ENCODE measurements around the gene ASAP3.

Gene ASAP3

DNA sequence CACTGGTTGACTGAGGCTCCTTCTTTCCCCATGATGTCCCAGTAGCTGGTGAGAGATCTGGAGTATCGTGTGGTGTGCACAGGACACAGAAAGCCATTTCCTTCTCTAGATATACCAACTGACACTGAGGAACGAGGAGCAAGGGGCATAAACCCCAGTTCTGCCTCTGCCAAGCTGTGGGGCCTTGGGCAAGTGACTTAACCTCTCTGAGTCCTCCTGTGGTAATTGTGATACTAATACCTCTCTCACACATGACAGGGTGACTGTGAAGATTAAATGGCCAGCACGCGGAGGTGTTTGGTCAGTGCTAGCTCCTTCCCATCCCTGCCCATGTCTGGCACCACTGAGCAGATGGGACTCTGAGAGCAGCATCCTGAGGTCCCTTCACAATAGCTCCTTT lies 33.1 kb downstream of the ASAP3 start:
- no peak for DNase-seq (ENCODE audit: low read depth in 1 of 2, low spot score in 1 of 2)

DNA sequence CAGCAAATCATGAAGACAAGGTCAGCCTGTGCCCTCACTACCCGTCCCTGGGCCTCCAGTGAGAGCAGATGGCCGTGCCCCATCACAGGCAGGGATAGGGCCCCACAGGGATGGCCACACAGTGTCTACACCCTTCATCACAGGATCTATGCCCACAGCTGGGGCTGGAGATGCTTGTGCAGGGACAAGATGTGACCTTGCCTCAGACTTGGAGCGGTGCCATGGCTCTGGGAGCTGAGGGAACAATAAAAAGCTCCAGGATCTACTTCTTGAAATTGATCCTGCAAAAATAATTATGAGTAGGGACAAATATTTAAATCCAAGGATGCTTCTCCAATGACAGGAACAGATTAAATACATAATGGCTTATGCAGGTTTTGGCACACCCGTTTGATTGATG lies 34.0 kb downstream of the ASAP3 start:
- DNase-seq (ENCODE audit: low read depth in 1 of 2, low spot score in 1 of 2): no peak

DNA sequence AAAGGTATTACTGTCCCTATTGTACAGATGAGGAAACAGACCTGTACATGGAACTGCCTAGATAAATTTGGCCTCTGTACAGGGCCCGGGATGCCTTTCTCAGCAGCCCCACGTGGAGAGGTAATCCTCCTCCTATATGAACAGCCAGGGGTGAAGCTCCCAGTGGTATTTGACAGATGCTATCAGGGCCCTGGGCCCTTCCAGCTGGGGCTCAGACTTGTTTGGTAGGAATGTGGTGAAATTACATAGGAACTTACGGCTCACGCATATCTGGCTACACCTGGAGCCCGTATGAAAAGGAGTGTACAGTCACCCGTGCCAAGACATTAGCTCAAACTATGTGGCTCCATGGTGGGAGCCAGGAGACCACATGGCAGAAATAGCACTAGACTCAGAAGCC lies 34.7 kb downstream of the ASAP3 start:
- no peak for DNase-seq (ENCODE audit: low read depth in 1 of 2, low spot score in 1 of 2)

DNA sequence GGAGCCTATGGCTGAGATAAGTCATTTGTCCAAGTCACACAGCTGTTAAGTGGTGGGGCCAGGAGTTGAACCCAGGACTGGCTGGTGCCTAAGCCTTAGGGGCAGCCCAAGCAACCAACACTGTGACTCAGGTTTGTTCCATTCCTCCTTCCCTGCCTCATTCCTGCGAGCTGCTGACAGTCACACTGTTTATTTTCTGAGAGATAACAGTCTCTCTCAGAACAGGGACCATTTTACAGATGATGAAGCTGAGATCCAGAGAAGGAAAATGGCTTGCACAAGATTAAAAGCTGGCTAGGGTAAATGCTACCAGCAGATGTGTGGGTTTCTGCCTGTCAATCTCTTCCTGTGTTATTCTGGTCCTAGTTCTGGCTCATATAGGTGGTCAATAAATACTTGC lies 35.1 kb downstream of the ASAP3 start:
- DNase-seq (ENCODE audit: low read depth in 1 of 2, low spot score in 1 of 2): no peak

DNA sequence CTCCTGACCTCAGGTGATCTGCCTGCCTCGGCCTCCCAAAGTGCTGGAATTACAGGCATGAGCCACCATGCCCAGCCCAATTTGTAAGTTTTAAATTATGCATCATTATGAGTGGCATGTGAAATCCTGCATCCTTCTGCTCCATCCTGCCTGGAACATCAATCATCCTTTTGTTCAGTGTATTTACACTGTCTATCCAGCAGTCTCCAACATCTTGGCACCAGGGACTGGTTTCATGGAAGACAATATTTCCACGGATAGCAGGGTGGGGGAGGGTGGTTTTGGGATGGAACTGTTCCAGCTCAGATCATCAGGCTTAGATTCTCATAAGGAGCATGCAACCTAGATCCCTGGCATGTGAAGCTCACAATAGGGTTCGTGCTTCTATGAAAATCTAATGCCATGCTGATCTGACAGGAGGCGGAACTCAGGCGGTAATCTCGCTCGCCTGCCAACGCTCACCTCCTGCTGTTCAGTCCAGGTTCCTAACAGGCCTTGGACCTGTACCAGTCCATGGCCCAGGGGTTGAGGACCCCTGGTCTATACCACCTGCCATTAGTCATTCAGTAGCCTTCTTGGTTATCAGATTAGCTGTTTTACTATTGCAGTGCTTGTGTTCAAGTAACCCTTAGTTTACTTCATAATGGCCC lies 37.2 kb downstream of the ASAP3 start:
- no peak for DNase-seq (ENCODE audit: low read depth in 1 of 2, low spot score in 1 of 2)

DNA sequence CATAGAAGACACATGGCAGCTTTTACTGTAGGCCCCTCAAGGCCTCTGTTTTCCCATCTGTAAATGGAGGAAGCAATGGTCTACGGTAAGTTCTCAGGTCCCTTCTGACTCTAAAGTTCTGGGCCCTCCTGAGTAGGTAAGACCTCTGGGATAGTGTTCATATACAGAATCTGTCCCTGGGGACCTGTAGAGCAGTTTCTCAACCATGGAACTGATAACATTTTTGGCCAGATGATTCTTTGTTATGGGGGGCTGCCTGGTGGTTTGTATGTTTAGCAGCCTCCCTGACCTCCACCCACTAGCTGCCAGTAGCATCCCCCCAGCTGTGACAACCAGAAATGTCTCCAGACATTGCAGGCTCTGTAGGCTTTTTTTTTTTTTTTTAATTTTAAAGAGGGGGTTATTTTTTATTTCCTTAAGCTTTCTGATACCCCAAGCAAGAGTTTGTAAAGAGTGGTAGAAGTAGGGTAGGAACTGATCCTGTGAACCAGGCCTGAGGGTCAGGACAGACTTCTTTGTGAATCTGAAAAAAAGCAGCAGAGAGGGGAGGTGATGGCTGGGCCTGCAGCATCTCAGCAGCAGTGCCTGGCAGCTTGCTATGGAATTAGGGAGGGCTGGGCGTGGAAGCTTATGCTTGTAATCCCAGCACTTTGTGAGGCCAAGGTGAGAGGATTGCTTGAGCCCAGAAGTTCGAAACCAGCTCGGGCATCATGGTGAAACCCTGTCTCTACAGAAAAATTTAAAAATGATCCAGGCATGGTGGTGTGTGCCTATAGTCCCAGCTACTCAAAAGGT lies 39.2 kb downstream of the ASAP3 start:
- no peak for DNase-seq (ENCODE audit: low read depth in 1 of 2, low spot score in 1 of 2)

DNA sequence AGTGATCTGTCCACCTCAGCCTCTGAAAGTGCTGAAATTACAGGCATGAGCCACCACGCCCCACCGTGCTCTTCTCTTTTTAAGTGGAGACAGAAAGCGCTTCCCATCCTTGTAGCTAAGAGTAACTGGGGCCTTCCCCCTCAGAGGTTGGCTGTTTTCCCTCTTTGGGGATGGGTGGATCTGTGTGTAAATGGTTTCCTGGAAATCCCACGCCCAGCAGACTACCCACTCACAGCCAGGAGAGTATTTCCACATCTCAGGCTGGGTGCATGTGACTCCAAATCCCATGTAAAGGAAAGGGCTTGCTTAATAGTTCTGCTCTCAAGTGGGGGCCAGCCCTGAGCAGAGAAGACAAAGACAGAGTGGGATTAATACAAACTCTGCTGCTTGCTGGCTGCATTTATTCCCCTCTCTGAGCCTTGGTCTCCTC lies 39.9 kb downstream of the ASAP3 start:
- DNase-seq (ENCODE audit: low read depth in 1 of 2, low spot score in 1 of 2): no peak

DNA sequence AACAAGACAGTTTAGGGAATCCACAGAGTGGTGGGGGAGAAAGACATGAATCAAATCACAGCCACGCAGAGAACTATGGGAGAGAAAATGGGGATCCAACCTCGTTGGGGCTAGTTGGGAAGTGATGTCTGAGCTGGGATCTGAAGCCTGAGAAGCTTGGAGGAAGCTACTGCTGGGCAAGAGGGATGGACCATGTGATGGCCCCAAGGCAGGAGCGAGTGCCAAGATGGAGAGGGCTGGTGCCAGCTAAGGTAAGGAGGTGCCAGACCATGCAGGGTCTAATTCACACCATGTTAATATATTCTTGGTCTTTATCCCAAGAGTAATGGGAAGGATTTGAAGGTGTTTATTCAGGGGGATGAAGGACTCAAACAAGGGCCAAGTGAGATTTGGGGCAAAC lies 41.2 kb downstream of the ASAP3 start:
- DNase-seq (ENCODE audit: low read depth in 1 of 2, low spot score in 1 of 2): no peak

DNA sequence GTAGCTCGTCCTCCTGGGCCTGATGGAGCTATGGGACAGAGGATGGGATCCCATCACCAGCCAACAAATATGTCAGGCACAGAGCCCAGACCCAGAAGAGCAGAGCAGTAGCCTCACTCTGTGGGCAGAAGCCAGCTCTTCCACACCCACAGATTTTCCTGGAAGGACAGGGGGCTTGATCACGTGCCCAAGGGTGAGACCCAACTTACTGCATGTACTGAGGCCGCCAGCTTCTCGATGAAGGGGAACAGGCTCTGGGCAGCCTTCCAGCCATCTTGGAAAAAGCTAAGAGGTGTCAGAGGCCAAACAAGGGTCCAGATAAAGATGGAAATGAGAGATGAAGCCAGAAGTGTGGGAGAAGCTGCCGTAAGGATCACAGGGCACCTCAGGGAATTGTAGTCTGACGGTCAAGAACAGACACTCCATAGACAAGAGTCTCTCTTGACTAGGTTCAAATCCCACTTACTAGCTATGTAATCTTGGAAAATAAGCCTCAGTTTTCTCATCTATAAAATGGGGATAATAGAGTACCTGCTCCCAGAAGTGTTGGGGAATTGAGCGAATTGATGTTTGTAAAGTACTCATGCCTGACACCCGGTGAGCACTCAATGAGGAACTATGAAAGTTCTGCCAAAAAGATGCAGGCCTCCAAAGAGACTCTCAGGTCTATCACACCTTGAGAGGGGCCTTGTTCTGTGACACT lies 42.4 kb downstream of the ASAP3 start:
- no peak for DNase-seq (ENCODE audit: low read depth in 1 of 2, low spot score in 1 of 2)

DNA sequence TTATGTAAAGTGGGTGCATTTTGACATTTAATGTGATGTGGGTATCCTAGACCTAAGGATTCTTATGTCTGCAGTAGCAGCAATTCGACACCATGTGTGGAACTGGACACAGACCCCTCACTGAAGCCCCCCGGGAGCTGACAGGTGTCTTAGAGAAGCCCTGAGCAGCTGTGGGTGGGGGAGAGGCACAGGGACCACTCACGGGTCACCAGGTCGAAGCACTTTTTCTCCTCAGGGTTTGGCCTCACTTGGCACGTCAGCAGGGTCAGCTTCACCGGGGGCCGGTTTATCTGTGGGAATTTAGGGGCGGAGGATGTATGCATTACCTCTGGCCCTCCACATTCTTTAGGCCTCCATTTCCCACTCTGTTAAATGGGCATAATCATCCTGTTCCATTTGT lies 45.4 kb downstream of the ASAP3 start:
- no peak for DNase-seq (ENCODE audit: low read depth in 1 of 2, low spot score in 1 of 2)

DNA sequence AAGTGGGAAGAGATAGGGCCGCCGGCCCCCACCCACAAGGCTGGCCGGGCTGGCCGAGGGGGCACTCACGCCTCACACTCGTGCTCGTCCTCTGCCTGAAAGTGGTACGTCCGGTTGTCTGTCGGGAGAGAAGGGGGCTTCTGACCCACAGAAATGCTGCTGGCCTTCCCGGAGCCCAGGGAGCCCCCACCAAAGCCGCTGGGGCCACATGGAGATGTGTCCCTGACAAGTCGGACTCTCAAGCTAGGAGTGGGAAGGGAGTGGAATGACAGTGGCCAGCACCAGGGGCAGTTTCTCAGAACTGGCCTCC lies 46.7 kb downstream of the ASAP3 start:
- DNase-seq (ENCODE audit: low read depth in 1 of 2, low spot score in 1 of 2): no peak

DNA sequence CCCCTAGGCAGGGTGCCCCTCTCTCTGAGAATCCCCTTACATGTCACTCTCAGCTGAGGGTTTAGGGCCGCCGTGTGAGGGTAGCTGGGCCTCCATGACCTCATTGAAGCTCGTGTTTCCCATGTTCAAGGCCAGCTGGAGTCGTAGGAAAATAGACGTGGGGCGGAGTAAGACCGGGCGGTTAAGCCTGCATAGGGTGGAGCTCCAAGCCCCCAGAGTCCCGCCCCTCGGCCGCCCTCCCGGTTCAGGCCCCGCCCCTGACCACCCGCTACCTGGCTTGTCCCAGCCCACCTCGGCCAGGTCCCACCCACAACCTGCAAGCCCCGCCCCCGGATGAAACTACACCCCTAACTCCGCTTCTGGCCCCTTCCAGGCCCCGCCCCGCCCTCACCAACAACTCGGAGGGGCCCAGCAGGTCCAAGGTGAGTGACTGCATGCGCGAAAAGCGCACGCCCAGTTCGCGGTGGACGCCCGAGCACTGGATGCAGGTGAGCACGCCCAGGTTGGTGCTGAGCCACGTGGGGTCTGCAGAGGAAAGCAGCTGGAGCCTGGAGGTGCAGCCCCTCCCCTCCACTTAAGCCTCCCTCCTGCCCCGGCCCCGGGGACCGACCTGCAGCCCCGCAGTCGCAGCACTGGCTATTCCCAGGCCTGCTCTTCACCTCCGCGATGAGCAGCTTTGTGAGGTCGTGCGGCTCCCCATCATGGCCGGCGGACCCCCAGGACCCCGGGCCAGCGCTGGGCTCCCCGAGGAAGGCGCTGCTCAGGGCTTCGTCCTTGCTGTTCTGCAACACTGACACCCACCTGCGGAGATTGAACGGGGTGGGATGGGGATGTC lies 47.2 kb downstream of the ASAP3 start:
- DNase-seq (ENCODE audit: low read depth in 1 of 2, low spot score in 1 of 2): no peak

DNA sequence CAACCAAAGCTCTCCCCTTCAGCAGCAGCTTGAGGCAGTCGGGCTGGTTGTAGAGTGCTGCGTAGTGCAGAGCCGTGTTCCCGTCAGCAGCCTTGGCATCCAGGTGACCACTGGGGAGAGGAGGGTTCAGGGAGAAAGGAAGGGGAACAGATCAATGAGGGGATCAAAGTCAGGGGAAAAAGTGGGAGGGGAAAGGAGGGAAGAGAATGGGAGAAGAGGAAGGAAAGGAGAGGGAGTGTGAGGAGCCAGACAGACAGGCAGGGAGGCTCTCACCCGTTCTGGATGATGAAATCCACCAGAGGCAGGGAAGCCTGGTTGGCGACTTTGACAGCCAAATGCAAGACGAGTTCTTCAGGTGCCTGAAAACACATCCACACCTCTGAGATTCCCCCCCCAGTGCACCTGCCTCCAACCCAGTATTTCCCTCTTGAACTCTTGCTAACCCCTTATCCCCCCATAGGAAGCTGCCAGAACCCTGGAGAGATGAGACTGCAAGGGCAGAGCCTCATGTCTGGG lies 49.7 kb downstream of the ASAP3 start:
- DNase-seq (ENCODE audit: low read depth in 1 of 2, low spot score in 1 of 2): no peak

DNA sequence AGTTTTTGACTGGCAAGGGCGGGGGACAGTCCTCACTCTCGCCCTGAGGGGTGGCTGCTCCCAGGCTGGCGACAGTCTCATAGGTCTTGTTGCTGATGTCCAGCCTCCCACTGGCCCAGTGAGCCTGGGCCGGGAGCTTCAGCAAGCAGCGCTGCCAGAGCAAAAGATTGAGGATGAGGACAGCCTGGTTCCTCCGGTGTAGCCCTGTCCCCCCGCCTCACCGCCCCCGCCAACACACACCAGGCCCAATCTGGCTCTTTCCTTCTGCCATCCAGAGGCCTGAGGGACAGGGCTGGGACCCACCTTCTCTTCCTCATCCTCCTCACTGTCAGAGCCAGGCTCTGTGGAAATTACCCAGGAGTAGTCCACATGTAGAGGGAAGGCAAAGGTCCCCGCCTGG lies 50.9 kb downstream of the ASAP3 start:
- DNase-seq (ENCODE audit: low read depth in 1 of 2, low spot score in 1 of 2): no peak

DNA sequence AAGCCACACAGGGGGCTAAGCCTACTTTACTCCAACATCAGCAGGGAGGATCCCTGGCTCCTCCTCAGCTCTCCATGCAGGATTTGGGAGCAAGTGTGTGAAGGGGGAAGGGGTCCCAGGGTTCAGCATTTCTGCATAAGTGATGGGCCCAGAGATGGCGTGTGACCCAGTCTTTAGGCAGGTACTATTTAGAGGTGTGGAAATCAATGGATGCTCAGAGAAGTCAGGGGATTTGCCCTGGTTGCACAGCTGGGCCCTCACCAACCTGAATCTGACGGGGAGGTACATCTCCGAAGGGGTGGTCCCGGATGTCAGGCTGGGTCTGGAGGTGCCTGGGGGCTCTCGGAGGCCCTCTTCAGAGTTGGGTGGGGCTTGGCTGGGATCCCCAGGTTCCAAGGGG lies 52.5 kb downstream of the ASAP3 start:
- no peak for DNase-seq (ENCODE audit: low read depth in 1 of 2, low spot score in 1 of 2)

DNA sequence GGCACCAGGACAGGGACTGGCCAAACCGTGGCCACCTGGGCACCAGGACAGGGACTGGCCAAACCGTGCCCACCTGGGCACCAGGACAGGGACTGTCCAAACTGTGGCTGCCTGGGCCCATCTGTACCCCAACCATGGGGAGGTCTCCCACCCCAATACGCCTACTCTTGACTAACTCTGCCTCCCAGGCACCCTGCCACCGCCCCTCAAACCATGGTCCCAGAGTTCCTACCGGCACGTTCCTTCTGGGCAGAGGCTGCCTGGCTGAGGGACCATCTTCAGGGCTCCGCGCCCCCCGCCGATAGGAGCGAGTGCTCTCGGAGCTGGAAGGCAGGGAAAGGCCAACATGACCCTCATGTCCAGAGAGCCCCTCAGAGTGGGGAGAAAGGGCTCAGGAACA lies 53.2 kb downstream of the ASAP3 start:
- DNase-seq (ENCODE audit: low read depth in 1 of 2, low spot score in 1 of 2): no peak

DNA sequence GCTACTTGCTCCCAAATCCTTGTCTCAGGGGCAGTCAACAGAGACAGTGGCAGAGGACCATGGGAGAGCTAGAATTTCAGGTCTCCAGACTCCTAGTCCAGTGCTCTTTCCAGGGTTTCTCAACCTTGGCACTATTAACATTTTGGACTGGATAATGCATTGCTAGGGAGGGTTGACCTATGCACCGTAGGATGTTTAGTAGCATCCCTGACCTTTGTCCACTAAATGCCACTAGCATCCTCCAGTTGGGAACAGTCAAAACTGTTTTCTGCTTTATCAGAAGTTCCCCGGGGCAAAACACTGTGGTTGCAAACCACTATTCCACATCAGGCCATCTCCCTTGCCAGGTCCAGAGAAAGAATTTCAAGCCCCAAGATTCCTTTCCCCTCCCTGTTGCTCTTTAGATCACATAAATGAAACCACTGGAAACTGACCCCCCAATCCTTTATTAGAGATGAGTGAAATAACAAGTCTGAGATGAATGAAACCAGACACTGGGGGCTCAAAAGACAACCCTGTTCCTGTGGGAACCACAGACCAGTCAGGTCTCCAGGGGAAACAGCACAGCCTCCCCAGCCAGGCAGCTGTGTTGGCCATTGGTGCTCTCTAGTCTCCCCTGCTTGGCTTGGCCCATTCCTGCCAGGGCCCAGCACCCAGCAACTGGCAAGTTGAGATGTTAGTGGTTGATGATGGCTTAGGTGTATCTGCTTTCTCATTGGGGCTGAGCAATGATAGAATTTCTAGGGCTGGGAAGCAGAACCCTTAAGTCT lies 55.7 kb downstream of the ASAP3 start:
- no peak for DNase-seq (ENCODE audit: low read depth in 1 of 2, low spot score in 1 of 2)

DNA sequence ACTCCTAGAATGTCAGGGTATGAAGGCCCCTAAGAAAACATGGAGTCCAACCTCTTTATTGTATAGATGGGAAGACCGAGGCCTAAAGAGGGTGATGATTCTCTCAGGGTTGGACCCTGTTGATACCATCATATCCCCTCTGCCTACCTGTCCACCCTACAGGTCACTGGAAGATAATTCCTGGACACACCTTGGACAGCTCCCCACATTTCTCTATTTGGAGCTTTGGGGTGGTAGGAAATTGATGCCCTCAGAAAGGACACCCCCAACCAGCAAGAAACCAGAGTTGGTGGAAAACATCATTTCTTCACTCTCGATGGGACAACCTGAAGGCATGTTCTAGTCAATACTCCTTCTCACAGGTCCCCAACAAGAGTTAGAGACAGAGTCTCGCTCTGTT lies 56.4 kb downstream of the ASAP3 start:
- no peak for DNase-seq (ENCODE audit: low read depth in 1 of 2, low spot score in 1 of 2)

DNA sequence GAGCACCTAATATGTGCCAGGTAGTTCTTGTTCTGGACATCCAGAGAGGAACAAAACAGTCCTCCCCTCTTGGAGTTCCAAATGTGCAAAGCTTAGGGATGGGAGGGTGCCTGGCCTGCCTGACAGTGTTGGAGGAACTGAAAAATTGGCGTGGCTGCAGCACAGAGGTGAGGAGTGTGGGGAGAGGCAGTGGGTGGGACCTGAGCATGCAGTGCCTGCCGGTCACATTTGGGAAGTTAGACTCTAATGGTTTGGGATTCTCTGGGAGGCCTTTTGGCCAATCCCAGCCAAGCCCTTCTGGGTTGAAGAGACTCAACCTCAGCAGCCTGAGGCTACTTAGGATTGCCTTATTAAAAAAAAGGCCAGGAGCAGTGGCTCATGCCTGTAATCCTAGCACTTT lies 57.2 kb downstream of the ASAP3 start:
- DNase-seq (ENCODE audit: low read depth in 1 of 2, low spot score in 1 of 2): no peak

DNA sequence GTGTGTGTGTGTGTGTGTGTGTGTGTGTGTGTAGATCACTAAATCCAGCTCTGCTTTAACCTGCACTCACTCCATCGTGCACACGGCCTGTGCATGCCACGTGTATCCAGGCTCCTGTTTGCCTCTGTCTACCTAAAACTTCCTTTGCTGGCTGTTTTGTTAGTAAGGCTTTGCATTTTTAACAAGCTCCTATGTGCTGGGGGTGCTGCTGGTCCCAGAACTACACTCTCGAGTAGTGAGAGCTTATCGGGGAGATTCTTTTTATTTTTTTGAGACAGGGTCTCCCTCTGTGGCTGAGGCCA lies 58.8 kb downstream of the ASAP3 start:
- no peak for DNase-seq (ENCODE audit: low read depth in 1 of 2, low spot score in 1 of 2)
